Osteocyte (in vitro differentiated cells): Measurements from ENCODE around the gene LRRC10B. TPM values are rescaled to one million over a fixed set of nuclear protein-coding genes. Genes with fewer than 3 reads are reported as not detected.

Experiments
- DNase-seq: peaks from one replicate; pipeline ENCODE4 v3.0.0; 2021; ENCODE audit warnings: mixed read lengths; ENCODE audit not compliant: unreplicated experiment; ENCODE audit errors: extremely low spot score
- H3K27ac Mint-ChIP-seq: one replicate; pipeline ENCODE4 v1.8.0; 2021; ENCODE audit warnings: mild to moderate bottlenecking, mixed read lengths; ENCODE audit not compliant: unreplicated experiment
- H3K27me3 Mint-ChIP-seq: one replicate; pipeline ENCODE4 v1.8.0; 2021; ENCODE audit warnings: mixed read lengths; ENCODE audit not compliant: unreplicated experiment
- H3K36me3 Mint-ChIP-seq: one replicate; pipeline ENCODE4 v1.8.0; 2021; ENCODE audit warnings: mixed read lengths; ENCODE audit not compliant: unreplicated experiment
- H3K4me1 Mint-ChIP-seq: one replicate; pipeline ENCODE4 v1.8.0; 2021; ENCODE audit warnings: mixed read lengths; ENCODE audit not compliant: unreplicated experiment
- H3K4me3 Mint-ChIP-seq: one replicate; pipeline ENCODE4 v1.8.0; 2021; ENCODE audit warnings: mild to moderate bottlenecking, moderate library complexity, mixed read lengths; ENCODE audit not compliant: unreplicated experiment
- H3K9me3 Mint-ChIP-seq: one replicate; pipeline ENCODE4 v1.8.0; 2021; ENCODE audit warnings: mixed read lengths; ENCODE audit not compliant: unreplicated experiment
- microRNA-seq: library from miRNA; unstranded; fragments of <30 nt; microRNA quantifications from one replicate; pipeline ENCODE4 v1.1.0, GENCODE V29; 2020; ENCODE audit not compliant: unreplicated experiment
- total RNA-seq: library from RNA; stranded (reverse); gene quantifications from 2 replicates; pipeline ENCODE4 v1.2.1, GENCODE V29; 2021
- TF ChIP-seq, protein P1 (sequence below): fragments of 200-600 bp; sonication (generic); IDR thresholded peaks from 2 replicates; pipeline ENCODE4 v1.5.0; 2021; ENCODE audit warnings: antibody characterized with exemption, mild to moderate bottlenecking, moderate library complexity

LRRC10B gene
- total RNA-seq, 1 donor from 2014 or later: not detected

DNA sequence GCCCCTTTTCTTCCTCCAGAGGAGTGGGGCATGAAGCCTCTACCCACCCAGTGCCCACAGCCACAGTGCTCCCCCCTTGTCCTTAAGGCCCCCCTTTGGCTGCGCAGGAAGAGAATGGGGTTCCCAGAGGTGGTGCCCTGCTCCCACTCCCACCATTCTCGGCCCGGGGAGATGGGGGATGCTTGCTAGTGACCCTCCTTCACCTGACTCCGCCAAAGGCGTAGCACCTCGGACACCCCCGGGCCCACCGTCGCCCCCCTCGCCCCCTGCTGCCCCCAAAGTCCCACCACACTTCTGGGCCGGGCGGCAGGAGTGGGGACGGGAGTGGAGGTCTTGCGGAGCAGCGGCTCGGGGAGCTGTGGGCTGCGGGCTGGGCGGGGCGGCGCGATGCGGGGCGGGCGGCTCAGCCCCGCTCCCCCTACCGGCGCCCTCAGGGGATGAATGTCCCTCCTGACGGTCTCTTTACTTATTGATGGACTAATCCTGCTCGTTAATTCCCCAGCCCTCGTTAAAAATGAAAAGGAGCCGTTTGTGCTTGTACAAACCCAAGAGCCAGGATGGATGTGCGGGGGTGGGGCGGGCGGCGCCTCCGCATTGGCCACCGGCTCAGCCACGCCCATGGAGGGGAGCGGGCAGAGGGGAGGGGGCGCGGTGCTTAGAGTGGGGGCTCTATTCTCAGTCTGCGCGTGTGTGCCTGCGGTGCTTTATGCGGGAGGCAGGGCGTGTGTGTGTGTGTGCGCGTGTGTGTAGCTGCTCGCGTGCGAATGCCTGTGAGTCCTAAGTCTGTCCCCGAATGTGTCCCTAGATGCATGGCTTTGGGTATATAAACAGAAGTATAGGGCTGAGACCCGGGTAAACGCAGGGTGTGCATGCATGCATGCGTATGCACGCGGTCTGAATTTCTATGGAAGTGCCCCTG lies 46.8 kb downstream of the LRRC10B start:
- no peak overlapping the region for H3K4me3 Mint-ChIP-seq
- no peaks in the 10 kb centered on the region for H3K4me1 Mint-ChIP-seq

DNA sequence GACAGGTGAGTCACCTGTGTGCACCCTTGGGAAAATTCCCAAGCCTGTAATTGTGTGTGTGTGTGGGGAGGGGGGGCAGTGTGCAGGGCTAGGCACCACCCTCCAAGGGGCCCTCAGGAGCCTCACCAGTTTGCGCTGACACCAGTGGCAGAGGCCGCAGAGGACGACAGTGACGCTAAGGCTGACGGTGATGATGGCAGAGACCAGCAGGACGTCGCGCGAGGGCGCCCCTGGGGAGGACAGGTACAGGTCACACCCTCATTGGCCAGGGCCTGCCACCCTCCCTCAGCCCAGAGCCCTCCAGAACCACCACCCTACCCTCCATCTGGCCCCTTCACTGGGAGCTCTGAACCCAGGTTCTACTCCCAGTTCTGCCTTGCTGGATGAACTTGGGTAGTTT lies 47.4 kb downstream of the LRRC10B start:
- no peaks in the 10 kb centered on the region for H3K4me1 Mint-ChIP-seq
- no peak overlapping the region for H3K27ac Mint-ChIP-seq
- TF ChIP-seq, protein P1, sequence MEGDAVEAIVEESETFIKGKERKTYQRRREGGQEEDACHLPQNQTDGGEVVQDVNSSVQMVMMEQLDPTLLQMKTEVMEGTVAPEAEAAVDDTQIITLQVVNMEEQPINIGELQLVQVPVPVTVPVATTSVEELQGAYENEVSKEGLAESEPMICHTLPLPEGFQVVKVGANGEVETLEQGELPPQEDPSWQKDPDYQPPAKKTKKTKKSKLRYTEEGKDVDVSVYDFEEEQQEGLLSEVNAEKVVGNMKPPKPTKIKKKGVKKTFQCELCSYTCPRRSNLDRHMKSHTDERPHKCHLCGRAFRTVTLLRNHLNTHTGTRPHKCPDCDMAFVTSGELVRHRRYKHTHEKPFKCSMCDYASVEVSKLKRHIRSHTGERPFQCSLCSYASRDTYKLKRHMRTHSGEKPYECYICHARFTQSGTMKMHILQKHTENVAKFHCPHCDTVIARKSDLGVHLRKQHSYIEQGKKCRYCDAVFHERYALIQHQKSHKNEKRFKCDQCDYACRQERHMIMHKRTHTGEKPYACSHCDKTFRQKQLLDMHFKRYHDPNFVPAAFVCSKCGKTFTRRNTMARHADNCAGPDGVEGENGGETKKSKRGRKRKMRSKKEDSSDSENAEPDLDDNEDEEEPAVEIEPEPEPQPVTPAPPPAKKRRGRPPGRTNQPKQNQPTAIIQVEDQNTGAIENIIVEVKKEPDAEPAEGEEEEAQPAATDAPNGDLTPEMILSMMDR: no peak
- H3K36me3 Mint-ChIP-seq: no peaks in the 10 kb centered on the region
- H3K27me3 Mint-ChIP-seq: peaks cover 66% of the 10 kb centered on the region
- DNase-seq: no peak
- no peaks in the 10 kb centered on the region for H3K9me3 Mint-ChIP-seq
- H3K4me3 Mint-ChIP-seq: no peak overlapping the region

More for the DNA sequence above, 46.8 kb downstream of the LRRC10B start:
- DNase-seq: no peak
- Mint-ChIP-seq H3K36me3 (no peaks in the 10 kb centered on the region), H3K27me3 (peaks cover 59% of the 10 kb centered on the region), H3K9me3 (no peaks in the 10 kb centered on the region), H3K27ac (no peak overlapping the region)
- TF ChIP-seq, protein P1: peak; percentile 19

DNA sequence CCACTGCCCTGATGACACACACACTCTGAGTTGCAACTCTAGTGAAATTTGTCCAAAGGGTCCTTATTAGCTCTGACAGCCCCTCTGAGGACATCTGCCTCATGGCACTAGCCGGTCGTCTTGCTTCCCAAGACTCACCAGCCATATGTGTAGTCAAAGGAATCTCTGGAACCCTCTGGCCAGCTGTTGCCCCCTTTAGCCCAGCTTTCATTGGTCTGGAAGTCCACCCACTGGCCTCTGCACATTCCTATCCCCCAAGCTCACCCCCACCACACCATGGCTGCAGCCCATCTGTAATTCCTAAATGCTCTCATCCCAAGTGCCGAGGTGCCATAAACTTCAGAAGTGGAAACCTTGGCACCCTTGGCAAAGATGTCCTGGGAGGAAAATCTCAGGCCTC lies 48.1 kb downstream of the LRRC10B start:
- Mint-ChIP-seq H3K36me3 (no peaks in the 10 kb centered on the region), H3K27ac (no peak overlapping the region), H3K27me3 (peaks cover 70% of the 10 kb centered on the region), H3K9me3 (no peaks in the 10 kb centered on the region), H3K4me3 (no peak overlapping the region), H3K4me1 (no peaks in the 10 kb centered on the region)
- no peak for DNase-seq
- TF ChIP-seq, protein P1: no peak

Small RNAs within 50 kb of the gene (microRNA-seq; reads per million reads assigned to microRNA genes)
- gene MIR4488: not detected

Other genes with a start within 250 kb of the LRRC10B start
- 8.8 and 10.7 TPM in 2 replicates for gene VWCE, start 213.4 kb upstream of the LRRC10B start, total RNA-seq
- 259 and 266 TPM in 2 replicates for gene DDB1, start 175.6 kb upstream of the LRRC10B start, total RNA-seq
- 41.7 and 46.3 TPM in 2 replicates for gene TKFC, start 175.5 kb upstream of the LRRC10B start, total RNA-seq
- gene CYB561A3, start 146.9 kb upstream of the LRRC10B start, total RNA-seq: 49.5 and 57.0 TPM in 2 replicates
- gene TMEM138, start 146.4 kb upstream of the LRRC10B start, total RNA-seq: 49.4 and 51.3 TPM in 2 replicates
- 11.3 and 11.4 TPM in 2 replicates for gene TMEM216, start 116.2 kb upstream of the LRRC10B start, total RNA-seq
- gene CPSF7, start 78.8 kb upstream of the LRRC10B start, total RNA-seq: 80.0 and 82.7 TPM in 2 replicates
- gene SDHAF2, start 78.6 kb upstream of the LRRC10B start, total RNA-seq: 35.7 and 40.5 TPM in 2 replicates
- 0.10 and 0.11 TPM in 2 replicates for gene SYT7, start 72.3 kb downstream of the LRRC10B start, total RNA-seq
- gene DAGLA, start 171.6 kb downstream of the LRRC10B start, total RNA-seq: 5.1 TPM in 2 replicates
- gene MYRF, start 243.9 kb downstream of the LRRC10B start, total RNA-seq: 0.43 and 0.47 TPM in 2 replicates